Measurements from ENCODE around the gene AP3B1.
"Not testable (repeated sequence)": the region's sequence is repeated elsewhere in the genome, so short reads cannot be mapped to it uniquely, and the experiment has no call there.

The AP3B1 gene

DNA sequence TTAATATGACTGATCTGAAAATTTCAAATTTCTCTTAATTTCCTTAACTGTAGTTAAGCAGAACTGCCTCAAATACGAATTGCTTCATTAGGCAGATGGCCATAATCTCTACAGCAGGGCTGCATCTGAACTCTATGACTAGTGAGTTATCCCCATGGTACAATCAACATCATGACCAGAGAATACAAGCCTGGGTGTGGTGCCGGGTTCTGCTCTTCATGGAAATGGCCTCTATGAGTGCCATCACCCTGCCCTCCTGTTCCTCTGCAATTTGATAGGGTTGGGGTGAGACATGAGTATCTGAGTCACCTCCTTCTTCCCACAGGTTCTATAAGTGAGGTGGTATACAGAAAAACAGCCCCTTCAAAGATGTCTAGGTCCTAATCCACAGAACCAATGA, 235.9 kb downstream of the AP3B1 start:
- no peak for DNase-seq

DNA sequence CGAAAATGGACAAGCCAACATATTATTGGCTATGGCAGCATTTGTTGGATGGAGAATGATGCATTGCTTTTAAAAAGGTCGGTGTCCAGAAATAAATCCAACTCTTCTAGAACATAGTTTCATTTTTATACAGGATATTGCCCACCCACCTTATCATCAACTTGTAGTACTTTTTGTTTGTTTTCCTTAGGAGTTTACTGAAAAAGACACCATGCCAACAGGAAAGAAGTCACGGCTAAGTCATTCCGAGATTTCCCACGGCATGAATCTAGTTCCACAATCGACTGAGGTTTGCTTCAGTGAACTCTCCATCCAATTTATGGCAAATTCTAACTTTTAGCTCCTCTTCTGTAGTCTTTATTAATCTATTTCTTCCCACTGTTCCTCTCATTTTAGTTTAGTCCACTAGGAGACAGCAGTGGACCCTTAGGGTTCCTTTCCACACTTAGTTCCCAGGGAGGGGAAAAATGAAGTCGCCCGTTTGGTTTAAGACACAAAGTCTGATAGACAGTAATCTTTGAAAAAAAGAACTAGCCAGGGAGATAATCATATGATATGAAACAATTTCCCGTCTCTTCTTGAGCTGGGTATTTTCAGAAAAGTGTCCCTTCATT, 237.5 kb downstream of the AP3B1 start:
- DNase-seq = no peak

DNA sequence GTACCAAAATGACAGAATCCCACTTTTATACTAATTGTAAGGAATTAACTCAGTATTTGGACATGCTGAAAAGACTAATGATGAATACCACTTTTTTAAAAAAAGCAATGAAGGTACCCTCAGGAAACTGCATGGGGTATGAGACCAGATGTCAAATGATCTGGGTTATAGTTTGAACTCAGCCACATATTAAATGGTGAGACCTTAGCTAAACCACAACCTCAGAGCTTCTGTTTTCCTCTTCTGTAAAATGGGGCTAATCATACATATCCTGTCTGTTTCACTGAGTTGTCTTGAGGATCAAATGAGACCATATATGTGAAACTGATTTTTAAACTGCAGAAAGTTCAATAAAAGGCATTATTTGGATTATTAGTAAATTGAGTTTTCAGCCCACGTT, 238.4 kb downstream of the AP3B1 start:
- DNase-seq = no peak

DNA sequence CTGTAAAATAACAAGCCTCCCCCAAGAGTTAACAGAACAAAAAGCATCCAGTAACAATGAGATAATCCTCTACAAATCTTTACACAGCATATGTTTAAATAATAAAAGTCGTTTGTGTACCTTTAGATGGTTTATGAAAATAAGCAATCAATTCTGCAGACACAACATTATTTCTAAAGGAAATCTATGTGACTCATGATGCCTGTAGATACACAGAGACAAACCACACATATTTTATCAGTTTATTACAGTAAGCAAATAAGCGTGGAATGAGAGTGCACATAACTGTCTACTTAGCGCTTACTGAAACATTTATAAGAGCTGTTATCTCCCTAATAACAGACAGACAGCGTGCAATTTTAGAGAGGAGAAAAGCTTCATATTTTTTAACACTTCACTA, 243.6 kb downstream of the AP3B1 start:
- no peak for DNase-seq

DNA sequence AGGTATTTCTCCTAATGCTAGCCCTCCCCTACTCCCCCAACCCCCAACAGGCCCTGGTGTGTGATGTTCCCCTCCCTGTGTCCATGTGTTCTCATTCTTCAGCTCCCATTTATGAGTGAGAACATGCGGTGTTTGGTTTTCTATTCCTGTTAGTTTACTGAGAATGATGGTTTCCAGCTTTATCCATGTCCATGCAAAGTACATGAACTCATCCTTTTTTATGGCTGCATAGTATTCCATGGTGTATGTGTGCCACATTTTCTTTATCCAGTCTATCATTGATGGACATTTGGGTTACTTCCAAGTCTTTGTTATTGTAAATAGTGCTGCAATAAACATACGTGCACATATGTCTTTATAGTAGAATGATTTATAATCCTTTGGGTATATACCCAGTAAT, 247.7 kb downstream of the AP3B1 start:
- DNase-seq = not testable (repeated sequence)

DNA sequence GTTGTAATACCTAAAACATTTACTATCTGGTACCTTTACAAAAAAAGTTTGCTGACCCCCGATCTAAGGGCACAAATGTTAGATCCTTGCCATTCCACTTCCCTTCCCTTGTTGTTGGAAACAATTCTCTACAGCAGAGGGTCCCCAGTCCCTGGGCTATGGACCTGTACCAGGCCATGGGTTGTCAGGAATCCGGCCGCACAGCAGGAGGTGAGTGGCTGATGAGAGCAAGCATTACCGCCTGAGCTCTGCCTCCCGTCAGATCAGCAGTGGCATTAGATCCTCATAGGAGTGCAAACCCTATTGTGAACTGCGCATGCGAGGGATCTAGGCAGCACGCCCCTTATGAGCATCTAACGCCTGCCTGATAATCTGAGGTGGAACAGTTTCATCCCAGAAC, 248.5 kb downstream of the AP3B1 start:
- DNase-seq = no peak

DNA sequence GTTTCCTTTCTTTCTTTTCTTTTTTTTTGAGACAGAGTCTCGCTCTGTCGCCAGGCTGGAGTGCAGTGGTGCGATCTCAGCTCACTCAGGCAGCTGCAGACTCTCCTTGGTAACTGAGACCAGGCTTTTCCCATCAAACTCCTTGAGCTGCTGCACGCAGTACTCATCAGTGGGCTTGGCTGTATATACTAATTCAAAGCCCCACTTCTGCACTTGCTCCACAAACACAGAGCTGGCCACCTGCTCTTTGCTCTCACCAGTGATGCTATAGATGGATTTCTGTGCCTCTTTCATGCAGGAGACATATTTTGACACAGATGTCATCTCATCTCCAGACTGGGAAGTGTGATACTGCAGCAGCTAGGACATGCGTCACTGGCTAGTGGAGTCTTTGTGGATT, 252.7 kb downstream of the AP3B1 start:
- DNase-seq = peak; percentile 24

DNA sequence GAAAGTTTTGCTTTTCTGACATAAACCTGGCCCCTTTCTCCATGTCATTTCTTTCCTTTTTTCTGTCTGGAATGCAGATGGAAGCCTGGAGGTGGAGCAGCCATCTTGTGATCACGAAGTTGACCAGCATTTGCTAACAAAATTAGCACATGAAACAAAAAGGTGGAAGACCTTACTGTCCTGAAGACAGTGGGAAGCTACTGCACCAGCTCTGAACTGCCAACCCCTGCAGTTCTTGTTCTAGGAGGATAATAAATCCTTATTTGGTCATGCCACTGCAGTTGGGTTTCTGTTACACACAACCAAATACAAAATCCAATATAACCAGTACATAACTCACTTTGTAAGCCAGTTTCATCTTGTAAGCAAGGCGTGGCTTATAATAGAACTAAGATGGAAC, 269.0 kb downstream of the AP3B1 start:
- no peak for DNase-seq

DNA sequence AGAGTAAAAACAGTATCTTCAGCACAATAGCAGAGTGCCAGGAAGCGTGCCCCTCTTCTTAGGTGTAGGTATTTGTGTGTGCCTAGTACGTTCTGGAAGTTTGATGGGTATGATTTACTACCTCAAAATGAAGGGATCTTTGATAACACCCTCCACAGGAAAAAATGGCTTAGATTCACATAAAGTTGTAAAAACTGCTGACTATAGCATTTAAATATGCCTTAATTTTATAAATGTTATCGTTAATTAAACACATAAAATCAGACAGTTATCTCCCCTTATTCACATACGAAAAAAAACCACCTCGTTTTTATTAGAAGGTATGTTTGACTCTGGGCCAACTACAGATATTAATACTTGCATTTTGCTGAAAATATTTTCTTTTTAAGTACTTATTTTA, 274.8 kb downstream of the AP3B1 start:
- no peak for DNase-seq

DNA sequence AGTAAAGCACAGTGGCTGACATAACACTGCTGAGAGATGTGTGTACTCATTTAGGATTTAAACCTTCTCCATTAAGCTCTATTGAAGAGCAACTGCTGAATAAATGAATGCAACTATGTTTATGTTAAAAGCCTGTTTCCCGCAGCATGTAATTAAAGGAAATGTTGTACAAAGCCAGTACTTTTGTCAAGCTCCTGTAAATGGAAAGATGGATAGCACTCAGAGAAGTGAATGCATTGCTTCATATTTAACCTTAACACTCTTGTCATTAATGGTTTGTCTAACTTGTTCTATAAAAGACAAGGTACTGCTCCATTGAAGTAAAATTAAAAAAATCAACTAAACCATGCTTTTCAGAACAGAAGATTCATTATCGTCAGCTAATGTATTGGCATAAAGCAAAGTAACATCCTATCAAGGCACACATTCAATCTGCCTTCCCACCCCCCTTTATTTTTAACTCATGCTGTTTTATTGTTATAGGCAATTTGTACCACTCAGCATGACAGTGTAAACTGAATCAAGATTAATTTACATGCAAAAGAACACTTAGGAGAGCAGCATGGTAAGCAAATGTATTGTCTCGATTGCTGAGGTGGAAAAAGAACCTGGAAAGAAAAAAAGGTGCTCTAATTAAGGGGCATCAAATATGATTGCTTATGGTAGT, 277.5 kb downstream of the AP3B1 start:
- DNase-seq = peak; percentile 33

DNA sequence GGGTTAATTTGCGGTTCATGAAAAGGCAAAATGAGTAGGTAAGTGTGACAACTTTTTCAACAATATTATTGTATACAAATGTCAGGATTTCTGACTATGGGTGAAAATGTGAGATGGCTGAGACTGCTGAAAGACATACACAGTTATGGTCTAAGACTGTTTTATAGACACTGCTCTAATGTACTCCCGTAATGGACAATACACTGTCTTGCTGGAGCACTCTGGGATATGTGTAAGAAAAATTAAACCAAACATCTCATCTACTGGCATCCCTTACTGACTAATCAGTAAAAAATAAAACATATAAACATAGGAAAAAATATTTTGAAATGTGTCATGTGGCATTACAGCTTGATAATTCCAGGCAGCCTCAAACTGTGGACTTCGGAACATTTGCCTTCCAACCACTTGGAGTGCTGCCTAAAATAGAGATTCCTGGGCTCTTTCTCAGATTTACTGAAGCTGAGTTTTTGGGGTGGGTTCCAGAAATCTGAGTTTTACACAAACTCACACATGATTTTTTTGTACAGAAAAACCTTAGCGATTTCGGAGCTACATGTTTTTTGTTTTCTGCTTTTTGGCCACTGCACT, 284.5 kb downstream of the AP3B1 start:
- DNase-seq = no peak

DNA sequence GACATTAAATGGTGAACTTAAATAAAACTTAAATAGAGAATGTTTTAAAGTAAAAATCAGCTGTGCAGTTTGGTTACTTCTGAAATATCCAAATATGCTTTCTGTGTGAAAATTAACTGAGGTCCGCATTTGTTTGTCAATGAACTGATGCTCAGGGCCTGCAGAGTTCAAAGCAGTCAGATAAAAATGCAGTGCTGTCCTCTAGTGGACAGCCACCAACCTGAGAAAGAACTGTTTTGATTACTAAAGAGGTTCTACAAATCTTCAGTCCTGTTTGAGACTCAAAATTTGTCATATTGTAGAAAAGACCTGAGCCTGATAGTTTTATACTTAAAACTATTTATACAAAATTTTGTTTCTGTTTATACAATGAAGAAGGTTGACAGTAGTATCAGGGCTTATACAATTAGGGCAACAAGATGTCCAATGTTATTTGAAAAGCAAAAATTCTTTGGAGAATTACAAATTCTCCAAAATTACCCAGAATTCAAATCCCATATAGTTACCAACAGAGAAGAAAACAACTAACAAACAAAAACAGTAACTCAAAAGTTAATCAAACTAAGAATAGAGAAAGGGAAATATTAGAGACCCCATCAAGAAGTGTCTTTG, 286.0 kb downstream of the AP3B1 start:
- DNase-seq = peak; percentile 21

DNA sequence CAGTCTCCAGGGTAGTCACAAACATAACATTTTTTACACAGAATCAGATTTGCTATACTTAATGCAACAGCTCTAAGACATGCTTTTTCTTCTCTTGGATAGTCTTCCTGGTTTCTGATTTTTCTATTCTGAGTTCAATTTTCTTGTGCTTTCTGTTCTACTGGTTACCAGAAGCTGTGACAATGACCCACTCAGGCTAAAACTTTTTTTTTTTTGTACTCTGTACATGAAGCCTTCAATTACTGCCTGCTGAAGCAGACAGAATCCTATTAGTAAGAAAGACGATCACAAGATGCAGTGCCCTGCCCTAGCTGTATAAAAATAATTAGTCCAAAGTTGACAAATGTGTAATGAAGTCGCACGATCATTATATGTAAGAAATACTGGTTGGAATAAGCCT, 287.3 kb downstream of the AP3B1 start:
- no peak for DNase-seq

DNA sequence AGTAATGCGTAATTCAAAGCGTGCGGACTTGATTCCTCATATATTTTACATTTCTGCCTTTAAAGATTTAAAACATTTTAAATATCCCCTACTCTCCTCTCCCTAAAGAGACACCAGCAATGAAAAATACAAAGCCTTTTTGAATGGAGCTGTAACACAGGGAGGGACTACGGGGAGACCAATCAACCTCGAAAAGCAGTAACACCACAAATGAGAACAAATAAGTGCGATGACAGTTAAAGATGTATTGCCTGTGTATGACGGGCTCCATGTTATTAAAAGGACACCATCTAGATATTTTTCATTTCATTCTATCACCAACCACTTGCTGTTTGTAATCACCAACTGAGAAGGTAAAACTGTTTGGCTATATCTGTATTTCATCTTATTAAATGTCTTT, 288.0 kb downstream of the AP3B1 start:
- no peak for DNase-seq

DNA sequence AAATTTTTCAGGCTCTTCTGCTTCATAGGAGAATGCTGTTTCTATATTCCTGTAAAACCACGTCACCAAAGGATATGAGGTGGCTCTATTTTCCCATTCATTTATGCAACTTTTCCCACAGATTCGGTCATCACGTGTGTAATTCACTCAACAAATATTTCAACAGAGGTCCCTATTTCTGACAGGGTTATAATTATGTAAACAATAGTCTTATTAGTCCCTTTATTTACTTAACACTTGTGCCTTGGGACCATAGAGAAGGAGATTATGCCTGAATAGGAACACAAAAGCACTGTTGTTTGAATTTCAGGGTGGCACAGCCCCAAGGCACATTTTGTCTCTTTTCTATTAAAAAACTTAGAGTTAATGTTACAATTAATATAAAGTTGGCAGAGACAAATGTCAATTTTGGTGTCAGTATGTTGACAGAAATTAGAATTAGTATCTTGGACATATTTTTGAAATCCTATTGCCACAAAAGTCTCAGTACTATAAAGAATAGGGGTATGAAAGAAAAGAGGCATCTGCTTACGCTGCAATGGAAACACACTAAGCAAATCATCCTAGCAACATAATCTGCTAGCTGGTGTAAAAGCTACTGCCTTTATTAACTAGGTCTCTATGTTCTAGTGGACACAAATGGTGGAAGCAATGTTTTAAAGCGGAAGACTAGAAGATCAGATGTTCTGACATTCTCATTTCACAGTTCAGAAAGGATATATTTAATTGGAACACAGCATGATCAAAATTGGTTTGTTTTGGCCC, 289.3 kb downstream of the AP3B1 start:
- DNase-seq = peak; percentile 43

DNA sequence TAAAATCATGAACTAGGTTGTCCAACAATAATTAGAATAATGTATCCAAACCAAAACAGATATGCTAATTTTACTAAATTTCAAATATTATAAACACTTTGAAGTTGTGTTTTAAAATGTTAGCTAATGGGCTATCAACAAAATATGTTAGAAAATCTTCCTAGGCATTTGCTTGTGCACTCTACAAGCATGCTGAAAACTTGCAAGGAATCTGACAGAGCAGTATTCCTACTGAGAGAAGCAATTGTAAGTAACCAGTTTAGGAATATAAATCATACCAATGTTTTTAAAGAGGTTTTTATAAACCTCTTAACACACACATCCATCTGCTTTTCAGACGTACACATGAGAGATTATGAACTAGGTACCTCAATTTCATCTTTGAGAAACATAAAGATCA, 289.9 kb downstream of the AP3B1 start:
- no peak for DNase-seq

DNA sequence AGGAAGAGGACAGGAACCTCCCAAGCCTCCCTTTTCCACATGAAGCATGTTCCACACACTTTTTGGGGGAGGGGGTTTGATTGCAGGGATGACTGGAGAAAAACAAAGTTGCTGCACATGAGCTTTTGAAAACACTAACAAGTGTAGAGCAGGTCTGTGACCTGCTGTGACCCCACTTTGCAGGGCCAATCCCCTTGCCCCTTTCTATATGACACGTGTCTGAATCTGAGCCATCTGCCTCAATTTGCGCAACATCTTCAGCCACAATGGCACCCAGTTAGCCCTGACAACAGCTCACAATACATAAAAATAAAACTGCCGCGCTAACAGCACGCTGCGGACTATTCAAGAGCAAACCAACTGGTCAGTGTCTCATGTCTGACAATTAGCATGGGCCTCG, 290.6 kb downstream of the AP3B1 start:
- peak; percentile 25 for DNase-seq

DNA sequence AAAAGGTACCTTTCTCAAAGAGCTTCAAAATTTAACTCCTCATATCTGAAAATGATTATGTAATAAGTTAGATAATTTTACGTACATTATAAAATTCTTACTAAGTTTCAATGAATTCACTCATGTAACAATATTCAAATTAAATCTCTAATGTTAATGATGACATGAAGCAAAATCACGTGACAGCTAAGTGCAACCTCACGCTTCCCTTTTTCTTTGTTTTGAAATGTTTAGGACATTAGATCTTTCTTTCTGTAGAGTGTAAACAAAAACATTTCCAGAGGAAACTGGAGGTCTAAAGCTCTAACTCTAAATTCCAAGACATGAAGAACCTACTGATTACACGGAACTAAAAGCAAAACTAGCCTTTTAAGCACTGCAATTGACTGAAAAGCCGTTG, 291.0 kb downstream of the AP3B1 start:
- no peak for DNase-seq

DNA sequence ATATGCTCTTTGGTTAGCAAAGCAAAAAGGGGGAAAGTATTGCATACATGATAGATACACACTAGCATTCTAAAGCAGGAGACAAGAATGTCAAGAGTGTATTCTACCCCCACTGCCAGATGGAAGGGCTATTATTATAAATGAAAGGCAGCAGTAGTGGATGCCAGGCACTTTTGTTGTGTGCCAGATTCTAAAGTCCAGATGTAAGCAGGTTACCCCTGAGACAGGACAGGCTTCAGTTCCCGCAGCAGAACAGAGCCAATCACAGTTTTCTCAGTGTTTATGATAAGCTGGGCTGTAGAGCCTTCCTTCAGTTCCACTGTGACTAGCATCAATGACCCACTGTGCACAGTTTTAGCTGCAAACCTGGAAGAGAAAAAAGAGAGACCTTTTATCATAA, 291.8 kb downstream of the AP3B1 start:
- no peak for DNase-seq

DNA sequence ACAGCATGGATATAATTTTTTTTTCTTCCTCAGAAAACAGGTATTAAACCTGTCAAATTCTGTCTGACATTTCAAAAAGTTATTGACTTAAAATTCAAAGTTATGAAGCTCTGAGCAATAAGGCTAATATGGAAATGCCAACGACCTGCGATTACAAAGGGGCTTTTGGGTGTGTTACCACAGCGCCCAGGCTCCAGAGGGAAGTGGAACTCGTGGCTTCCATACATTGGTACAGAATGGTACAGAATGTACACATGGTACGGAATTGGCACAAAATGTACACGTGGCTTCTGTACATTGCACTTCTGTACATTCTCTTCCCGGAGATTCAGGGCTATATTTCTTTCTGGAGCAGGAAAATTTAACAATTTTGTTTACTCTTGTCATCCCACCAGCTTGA, 293.3 kb downstream of the AP3B1 start:
- no peak for DNase-seq

DNA sequence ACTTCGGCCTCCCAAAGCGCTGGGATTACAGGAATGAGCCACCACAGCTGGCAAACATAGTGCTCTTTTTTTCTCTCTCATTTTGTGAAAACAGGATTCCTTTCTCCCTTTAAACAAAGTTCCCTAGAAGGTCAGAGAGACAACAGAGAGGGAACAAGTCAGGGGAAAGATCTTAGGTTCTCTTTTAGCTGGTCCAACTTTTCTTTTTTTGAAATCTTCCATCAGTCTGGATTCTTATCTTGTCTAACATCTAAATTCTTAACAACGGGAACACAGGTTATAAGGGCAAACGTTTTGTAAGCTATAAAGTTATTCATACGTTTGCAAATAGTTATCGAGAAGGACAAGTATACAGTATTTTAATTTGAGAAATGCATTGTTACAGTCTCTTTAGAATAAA, 294.3 kb downstream of the AP3B1 start:
- no peak for DNase-seq

DNA sequence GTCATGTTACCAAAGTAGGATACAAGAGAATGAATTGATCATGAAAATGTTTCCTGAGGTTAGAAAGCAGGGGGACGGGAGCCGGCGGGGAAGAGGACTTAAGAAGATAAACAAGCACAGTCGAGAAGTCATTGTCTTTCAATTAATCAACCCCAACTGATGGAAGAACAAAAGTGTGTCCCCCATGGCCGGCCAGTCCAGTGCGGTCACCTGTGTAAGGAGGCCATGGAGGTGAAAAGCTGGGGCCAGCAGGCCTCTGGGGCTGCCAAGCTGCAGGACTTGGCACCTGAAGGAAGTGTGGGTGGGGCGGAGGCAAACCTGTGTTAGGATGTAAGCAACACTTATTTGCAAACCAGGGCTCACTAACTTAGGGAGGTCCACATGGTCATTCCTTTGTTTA, 295.1 kb downstream of the AP3B1 start:
- DNase-seq = no peak

DNA sequence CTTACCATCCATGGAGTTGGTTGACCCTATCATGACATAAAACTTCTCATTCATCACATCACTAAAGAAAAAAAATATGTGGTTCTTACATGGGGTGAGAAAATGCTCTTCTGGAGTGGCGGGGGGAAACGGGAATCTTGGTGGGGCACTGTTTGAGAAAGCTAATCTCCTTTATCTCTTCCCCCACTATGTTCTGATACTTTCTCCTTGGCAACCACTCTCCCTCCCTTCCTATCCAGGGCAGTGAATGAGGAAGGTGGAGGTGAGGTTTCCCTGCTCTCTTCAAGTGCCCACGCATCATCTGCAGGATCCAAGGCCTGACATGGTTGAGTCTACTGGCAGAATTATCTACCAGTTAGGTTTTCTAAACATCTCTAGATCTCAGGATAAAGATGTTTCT, 297.6 kb downstream of the AP3B1 start:
- peak; percentile 13 for DNase-seq
